ENCODE results near the gene PSMD2. TPM values are rescaled to one million over a fixed set of nuclear protein-coding genes. Genes with fewer than 3 reads are reported as not detected.

PSMD2 gene
- total and polyA plus RNA-seq, 10 of the 15 experiments (the other 5 are each of a cell fraction or from before 2014, with no cell fraction given): 103 to 515 (median 197) TPM

GRCh38 chr3:184351511-184352148, 52.6 kb downstream of the PSMD2 start (continued):
- TF ChIP-seq CBX3 (IDR thresholded peaks at IDR 0.05; ENCODE audit: borderline replicate concordance, low read depth) (no peak), E2F8 (IDR thresholded peaks at IDR 0.05; ENCODE audit: low read depth, partially characterized antibody) (no peak), POLR2A (IDR thresholded peaks at IDR 0.05; ENCODE audit: low read depth, low read length) (no peak), NRF1 (conservative IDR thresholded peaks at IDR 0.05; ENCODE audit: low read depth, low read length) (no peak), NFXL1 (IDR thresholded peaks at IDR 0.05; ENCODE audit: borderline replicate concordance) (no peak), SP1 (IDR thresholded peaks at IDR 0.05; ENCODE audit: low read depth, low read length) (no peak), STAT3 (IDR thresholded peaks at IDR 0.05; ENCODE audit: low read depth, low read length) (no peak), ZSCAN29 (IDR thresholded peaks at IDR 0.05) (no peak), BHLHE40 (IDR thresholded peaks at IDR 0.05; ENCODE audit: borderline replicate concordance in 1 of 2, low read depth in 2 of 2, low read length in 1 of 2) (no peak), CHD4 (IDR thresholded peaks at IDR 0.05) (no peak)
- TF ChIP-seq, protein P1, sequence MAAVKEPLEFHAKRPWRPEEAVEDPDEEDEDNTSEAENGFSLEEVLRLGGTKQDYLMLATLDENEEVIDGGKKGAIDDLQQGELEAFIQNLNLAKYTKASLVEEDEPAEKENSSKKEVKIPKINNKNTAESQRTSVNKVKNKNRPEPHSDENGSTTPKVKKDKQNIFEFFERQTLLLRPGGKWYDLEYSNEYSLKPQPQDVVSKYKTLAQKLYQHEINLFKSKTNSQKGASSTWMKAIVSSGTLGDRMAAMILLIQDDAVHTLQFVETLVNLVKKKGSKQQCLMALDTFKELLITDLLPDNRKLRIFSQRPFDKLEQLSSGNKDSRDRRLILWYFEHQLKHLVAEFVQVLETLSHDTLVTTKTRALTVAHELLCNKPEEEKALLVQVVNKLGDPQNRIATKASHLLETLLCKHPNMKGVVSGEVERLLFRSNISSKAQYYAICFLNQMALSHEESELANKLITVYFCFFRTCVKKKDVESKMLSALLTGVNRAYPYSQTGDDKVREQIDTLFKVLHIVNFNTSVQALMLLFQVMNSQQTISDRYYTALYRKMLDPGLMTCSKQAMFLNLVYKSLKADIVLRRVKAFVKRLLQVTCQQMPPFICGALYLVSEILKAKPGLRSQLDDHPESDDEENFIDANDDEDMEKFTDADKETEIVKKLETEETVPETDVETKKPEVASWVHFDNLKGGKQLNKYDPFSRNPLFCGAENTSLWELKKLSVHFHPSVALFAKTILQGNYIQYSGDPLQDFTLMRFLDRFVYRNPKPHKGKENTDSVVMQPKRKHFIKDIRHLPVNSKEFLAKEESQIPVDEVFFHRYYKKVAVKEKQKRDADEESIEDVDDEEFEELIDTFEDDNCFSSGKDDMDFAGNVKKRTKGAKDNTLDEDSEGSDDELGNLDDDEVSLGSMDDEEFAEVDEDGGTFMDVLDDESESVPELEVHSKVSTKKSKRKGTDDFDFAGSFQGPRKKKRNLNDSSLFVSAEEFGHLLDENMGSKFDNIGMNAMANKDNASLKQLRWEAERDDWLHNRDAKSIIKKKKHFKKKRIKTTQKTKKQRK (IDR thresholded peaks at IDR 0.05; ENCODE audit: low read depth, low read length): no peak

Data from GM12878 (cell line).